Stimulated activated CD4-positive, alpha-beta T cell treated with anti-CD3 and anti-CD28 coated beads, TNF-alpha, amount 100 ng/mL, for 1 hour (primary cell): Measurements from ENCODE around the gene CPSF3.
"Not testable (repeated sequence)": the region's sequence is repeated elsewhere in the genome, so short reads cannot be mapped to it uniquely, and the experiment has no call there.

Experiments
- DNase-seq, 3 donors: peaks; one replicate each; pipeline ENCODE4 v3.0.0-alpha.2; 2020; ENCODE audit warnings: low read depth in 3 of 3, low spot score in 1 of 3

The CPSF3 gene

DNA sequence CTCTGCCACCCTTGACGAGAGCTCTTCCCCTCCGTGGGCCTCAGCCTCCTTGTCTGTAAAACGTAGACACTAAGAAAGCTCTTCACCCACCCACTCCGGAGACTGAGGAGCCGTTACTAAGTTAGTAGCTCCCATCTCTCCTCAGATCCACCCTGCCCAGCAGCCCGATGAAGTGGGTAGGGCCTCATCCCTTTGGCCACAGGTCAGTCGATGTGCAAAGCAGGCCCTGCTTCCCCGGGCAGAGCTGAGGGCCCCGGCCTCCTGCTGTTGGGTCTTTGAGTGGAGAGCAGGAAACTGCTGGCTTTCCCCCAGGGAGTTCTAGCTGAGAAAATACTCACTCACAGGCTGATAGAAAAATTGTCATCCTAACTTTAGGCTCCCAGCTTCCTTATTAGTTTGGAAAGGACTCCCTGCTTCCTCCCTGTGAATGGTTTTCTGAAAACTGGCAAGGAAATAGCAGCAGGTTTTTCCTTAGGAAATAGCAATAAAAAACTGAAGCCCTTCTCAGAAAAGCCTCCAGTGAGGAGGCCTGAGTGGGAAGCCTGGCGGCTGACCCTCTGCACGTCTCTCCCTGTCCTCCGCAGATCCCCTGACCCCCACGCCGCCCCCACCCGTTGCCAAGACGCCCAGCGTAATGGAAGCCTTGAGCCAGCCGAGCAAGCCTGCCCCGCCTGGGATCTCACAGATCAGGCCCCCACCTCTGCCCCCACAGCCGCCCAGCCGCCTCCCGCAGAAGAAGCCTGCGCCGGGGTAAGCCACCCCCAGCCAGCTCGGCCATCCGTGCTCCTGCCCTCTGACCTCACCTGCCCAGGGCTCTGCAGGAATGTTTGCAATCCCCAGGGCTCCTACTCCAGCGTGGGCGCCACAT, 30.3 kb upstream of the CPSF3 start:
- DNase-seq: no peak

DNA sequence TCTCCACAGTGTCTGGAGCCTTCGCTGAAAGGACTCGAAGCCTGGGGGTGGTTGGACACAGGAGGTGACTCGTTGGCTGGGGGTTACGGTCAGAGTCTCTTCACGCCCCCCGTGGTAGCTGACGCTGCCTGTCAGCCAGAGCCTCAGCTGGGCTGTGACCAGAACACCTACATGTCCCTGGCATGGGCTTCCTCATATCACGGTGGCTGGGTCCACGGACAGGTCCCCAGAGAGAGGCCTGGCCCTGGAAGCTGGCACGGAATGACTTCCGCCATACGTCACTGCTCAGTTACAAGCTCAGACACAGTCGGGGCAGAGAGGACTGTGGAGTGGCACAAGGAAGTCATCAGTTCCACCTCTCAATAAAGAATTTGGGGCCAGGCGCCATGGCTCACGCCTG, 28.6 kb upstream of the CPSF3 start:
- no peak for DNase-seq

DNA sequence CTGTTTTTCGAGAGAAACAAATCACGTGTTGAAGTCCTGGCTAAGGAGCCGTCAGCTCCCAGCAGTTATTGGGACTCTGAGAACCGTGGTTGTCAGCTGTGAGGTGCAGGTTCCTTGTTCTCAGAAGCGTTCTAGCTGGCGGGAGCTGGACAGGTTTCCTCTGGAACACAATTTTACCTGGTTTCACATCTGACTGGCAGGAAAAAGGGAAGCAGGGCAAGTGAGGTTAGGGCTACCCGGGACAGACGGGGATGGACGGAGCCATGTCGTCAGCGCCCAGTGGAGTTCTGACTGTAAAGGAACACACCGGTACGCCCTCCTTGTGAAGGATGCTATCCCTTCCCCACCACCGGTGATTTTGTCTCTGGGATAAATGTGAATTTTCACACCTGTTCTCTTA, 26.3 kb upstream of the CPSF3 start:
- no peak for DNase-seq

DNA sequence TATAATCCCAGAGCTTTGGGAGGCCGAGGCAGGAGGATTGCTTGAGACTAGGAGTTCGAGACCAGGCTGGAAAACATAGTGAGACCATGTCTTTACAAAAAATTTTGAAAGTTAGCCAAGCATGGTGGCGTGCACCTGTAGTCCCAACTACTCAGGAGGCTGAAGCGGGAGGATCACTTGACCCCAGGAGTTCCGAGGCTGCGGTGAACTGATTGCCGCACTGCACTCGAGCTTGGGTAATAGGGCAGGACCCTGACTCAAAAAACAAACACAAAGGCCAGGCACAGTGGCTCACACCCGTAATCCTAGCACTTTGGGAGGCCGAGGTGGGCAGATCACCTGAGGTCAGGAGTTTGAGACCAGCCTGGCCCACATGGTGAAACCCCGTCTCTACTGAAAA, 25.2 kb upstream of the CPSF3 start:
- DNase-seq: not testable (repeated sequence)

DNA sequence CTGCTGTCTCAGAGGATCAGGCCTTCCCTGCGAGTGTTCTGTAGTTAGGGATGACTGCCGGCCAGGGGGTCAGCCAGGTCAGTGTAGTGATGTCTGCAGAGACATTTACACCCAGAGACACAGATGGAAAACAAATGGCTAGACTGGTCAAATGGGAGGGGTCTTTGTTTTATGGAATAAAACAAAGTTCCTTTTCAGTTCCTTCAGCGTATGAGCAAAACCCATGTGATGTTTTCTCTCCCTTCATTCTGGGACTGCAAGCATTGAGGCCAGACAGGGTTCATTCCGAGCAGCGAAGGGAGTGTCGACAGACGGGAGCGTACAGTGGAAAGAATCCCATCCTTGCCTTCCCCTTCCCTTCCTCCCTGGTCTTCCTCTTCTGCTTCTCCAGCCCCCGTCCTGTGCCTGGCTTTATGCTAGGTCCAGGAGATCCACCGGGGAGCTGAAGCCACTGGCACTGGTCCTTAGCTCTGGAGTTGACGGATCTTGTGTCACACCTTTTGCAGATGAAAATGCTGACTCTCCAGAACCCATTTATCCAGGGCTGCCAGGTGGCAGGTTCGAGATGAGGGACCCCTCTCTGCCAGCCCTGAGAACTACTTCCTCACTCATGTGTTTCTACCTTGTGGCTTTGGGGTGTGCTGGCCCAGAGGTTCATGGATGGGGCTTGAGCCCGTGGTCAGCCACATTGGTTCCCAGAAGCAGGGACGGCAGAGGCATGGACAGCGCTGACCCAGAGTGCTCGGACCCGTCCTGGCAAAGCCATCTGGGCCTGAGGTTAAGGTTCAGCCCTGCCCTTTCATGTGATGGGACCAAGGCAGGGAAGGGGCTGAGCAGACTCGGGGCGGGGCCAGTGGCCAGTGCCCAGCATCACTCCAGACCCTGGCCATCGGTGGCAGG, 24.3 kb upstream of the CPSF3 start:
- DNase-seq: no peak

DNA sequence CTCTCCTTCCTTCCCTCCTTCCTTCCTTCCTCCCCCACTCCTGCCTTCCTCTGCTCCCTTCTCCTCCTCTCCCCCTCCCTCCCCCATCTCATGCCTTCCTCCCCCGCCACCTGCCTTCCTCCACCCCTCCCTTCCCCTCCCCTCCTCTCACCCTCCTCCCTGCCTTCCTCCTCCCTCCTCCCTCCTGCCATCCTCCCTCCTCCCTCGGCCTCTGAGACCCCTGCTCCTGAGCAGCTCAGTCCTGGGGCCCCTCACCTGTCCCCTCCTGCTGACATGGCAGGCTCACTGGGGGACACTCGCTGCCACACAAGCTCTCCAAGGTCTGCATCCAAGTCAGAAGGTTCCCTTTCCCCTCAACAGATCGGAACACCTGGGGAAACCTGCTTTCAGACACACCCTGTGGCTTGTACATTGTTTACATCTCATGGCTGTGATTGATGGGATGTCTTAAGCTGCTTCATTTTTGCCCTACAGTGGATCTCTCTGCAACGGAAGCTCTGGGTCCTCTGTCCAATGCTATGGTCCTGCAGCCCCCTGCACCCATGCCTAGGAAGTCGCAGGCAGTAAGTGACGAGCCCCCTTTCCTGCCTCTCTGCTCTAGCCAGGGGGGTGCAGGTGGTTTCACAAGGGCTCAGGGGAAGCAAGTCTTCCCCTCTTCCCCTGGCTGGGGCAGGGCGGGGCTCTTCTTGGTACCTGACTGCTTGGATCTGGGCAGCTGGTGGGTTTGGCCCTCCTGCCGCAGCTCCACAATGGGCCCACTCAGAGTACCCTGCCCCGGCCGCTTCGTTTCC, 23.0 kb upstream of the CPSF3 start:
- no peak for DNase-seq

DNA sequence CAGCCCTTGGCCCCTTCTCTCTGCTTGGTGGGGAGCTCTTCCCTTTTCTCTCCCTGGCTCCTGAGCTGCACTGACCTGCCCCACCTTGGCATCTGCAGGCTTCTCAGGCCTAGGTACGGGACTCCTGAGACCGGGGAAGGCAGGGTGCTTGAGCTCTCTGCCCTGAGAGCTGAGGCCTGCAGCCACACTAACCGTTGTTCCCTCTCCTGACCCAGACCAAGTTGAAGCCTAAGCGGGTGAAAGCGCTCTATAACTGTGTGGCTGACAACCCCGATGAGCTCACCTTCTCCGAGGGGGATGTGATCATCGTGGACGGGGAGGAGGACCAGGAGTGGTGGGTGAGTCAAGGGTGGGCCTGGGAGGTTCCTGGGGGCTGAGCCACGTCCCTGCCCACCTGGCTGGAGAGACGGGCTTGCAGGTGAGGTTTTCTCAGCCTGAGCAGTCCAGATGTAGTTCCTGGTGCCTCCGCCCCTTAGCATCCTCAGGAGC, 22.4 kb upstream of the CPSF3 start:
- no peak for DNase-seq

DNA sequence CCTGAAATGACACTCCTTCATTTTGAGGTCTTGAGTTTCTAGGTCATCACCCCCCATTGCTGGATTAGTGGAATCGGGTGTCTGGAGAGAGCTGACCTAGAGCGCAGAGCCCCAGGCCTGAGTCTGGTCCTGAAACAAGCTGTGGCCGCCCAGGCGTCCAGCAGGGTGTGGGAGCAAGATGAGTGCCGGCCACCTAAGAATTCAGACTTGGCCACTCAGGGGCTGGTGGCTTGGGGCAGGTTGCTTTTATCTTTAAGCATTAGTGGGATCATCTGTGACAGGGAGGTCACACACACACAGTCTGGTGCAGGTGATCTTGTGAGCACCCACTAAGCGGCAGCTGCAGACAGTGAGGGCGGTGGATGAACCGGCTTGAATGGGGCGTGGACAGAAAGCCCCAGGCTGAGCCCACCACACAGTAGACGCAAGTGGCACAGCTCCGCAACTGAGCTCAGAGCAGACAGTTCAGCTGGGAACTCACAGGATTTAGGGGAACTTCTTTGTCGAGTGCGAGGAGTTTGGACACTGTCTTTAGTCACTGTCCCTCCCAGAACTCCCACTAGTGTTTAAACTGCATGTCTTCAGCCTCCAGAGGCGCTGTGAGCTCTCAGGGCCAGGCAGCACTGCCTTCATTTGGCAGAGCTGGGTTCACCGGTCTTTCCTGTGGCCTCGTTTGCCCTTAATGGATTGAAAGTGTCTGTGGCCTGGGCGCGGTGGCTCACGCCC, 21.6 kb upstream of the CPSF3 start:
- DNase-seq: no peak

DNA sequence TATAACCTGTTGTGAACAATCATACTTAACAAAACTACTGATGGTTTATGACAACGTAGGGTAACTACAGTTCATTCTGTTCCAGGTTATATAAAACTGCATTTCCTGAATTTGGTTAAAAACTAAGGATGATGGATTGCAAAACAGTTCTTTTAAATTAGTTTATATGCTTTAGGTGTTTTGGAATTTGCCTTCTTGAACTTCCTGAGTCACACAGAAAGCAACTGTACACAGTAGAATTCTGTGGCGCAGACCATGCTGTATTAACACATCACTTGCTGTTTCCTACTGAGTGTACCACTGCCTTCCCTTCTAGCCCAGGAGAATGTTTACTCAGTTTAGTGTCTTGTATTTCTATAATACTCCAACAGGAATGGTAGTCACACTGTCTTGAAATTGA, 19.5 kb upstream of the CPSF3 start:
- DNase-seq: no peak

DNA sequence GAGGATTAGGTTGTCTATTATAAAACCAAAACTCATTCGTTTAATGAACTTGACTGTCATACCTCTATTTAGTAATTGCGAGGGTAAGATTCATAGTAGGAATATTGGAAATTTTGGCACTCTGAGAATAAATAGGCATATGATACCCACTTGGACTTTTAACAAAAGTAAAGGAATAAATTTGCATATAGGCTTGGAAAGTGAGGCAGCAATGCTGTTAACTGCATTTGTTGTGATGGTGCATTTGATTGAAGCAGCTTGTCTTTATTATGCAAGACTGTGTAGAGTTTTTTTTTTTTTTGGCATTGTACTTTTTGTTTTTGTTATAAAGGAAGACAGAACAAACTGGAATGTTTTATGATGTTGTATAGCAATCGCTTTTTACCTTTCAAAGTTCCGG, 19.0 kb upstream of the CPSF3 start:
- DNase-seq: no peak

DNA sequence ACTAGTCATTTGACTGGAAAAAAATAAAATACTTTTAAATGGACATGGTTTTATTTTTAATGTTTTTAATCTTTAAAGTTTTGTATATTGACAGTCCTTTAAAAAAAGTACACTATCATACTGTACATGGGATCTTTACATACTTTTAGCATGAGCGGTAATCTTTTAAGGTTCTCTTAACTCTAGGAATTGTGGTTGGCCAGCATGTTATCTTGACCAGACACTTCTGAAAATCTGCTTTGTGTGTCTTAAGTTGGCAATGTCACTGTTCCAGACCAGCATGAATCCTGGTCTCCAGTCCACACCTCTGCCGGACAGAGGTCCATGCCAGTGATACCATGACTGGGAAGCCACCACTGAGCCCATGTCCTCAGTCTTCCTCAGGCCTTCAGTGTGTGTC, 17.8 kb upstream of the CPSF3 start:
- DNase-seq: no peak

DNA sequence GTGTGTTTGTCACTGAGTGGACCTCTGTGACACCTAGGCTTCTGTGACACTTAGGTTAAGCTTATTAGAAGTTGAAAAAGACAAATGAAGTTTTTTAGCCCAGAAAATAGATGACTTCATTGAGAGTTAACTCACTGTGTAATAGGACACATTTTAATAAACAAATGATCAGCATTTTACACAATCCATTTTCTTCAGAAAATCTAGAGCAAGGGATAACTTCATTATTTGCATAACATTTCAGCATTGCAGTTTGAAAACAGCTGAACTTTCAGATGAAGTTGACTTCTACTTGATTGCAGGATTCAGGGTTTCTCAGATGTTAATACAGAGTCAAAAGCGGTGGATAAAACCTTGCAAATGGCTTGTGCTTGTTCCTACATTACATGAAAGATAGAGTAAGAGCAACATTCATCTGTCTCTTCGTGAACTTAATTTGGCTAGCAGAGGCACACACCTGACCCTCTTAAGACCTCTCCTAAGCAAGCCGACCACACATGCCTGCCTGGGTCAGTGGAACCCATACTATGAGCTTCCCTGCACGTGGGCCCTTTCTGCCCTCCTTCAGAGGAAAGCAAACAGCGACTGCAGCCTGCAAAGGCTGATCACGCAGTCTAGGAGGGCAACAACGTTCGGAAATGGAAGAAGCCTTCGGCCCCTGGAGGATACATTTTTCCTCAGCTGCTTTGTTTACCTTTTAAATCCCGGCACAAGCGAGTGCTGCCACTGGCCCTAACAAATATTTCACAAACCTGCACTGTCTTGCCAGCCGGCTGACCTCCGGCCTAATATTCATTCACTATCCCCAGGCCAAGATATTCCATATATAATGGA, 16.7 kb upstream of the CPSF3 start:
- DNase-seq: no peak

DNA sequence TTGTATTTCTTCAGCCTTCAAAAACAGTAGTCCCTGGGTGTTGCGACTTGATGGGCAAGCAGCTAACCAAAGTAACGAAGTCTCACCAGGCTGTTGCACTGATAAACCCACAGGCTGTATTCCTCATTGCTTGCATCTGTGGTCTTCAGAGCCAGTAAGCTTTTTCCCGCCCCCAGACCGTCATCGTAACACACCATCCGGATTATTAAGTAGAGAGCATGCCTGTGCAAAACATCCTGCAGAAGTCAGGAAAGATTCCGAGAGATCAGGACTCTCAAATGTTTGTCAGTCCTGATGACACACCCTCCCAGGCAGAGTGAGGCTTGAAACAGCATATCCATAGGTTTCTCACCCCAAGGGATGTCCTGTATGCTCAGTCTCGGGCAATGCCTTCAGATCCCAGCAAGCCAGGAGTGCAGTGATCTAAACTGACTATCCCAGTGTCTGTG, 16.1 kb upstream of the CPSF3 start:
- DNase-seq: no peak

DNA sequence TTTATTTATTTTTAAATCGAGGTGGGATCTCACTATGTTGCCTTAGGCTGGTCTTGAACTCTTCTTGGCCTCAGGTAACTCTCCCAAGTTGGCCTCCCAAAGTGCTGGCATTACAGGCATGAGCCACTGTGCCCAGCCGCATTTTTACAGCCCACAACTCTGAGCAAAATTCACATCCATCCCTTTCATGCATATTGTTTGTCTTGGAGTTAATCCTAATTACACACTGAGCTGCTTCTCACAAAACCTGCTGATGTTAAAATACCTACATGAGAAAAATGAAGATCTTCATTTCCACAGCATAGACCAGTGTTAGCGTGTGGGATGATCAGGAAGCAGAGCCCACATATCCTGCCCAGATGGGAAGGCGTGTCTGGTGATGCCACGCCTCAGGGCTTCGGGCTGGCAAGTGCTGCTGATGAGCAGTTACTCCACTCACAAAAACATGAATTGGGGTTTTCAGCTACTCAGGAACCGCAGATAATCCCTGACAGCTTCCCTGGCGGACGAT, 14.8 kb upstream of the CPSF3 start:
- no peak for DNase-seq

DNA sequence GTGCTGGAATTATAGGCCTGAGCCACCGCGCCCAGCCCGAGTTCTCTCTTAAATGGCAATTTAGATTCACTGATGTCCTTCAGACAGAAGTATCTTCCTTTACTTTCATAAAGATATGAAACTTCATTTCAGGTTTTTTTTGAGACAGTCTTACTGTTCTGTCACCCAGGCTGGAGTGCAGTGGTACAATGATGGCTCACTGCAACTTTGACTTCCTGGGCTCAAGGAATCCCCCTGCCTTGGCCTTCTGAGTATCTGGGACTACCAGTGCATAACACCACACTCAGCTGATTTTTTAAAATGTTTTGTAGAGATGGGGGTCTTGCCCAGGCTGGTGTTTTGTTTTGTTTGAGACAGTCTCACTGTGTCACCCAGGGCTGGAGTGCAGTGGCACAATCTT, 13.3 kb upstream of the CPSF3 start:
- no peak for DNase-seq

DNA sequence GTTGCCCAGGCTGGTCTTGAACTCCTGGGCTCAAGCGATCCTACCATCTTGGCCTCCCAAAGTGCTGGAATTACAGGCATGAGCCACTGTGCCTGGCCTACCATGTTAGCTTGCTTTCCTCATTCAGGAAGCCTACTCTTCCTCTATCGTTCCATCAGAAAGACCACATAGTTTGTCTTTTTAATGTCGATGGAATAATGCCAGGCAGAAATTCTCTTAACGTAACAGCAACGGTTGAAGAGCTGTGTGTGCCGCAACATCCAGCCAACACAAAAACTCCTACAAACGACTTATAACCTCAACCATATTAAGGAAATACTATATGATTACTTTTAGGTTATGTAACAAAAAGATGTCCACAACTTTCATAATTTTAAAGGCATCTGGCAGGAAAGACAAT, 10.7 kb upstream of the CPSF3 start:
- DNase-seq: no peak

DNA sequence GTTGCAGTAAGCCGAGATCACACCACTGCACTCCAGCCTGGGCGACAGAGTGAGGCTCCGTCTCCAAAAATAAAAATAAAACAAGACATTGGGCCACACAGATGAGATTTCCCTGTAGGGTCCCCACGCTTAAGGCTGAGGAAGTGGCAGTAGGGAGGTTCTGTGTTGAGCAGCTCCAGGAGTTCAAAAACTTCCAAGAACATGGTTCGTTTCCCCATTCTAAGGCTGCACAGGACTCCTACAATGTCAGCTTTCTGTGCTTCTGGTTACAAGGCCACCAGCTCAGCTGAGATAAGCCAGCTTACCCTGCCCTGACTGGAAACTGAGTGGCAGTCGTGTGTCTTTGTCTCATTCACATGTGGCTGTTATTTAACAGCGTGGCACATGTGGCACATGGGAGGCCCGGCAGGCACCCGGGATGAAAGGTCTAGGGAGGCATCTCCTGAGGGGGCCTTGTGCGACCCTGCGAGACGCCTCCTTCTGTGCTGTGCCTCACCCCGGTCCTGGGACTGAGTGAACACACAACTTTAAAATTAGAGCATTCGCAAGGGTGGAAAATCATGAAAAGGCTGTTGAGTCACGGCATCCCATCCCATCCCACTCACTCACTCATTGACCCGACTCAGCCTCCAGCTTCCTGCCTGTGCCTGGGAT, 7.8 kb upstream of the CPSF3 start:
- no peak for DNase-seq

DNA sequence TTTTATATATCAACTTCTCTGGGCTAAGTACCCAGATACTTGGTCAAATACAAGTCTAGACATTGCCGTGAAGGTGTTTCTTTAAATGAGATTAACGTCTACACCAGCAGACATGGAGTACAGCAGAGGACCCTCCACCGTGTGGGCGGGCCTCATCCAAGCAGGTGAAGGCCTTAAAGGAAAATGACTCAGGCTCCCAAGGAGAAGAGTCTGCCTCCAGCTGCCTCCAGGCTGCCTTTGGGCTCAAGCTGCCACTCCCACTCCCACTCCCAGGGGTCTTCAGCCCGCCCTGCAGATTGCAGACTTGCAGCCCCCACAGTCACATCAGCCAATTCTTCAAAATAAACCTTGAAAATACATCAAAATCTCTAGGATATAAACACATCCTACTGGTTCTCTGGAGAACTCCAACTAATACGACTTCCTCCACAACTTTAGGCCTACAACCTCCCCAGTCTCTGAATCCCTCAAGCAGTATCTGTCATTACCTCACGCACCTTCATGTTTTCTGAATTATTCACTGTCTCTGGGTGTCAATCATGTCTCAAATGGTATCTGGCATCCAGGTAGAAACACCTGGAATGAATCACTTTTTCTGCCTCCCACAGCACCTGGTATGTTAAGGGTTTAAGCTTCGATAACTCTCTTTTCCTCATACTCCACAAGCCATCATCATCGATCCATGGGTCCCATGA, 7.0 kb upstream of the CPSF3 start:
- no peak for DNase-seq

DNA sequence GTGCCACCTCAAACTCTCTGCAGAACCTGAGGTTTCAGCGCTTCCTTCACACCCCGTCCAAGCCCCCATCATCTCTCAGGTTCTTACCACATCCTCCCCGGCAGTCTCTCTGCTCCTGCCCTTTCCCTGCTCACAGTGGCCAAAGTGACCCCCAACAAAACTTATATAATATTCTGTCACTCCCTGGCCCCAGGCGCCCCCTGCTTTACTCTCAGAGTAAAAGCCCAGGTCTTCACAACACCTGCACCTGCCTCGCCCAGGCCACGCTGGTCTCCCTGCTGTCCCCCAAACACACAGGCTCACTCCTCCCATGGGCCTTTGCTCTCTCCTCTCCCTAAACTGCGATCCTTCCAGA, 6.5 kb upstream of the CPSF3 start:
- no peak for DNase-seq
